ENCODE data around the gene P2RY12.

DNA sequence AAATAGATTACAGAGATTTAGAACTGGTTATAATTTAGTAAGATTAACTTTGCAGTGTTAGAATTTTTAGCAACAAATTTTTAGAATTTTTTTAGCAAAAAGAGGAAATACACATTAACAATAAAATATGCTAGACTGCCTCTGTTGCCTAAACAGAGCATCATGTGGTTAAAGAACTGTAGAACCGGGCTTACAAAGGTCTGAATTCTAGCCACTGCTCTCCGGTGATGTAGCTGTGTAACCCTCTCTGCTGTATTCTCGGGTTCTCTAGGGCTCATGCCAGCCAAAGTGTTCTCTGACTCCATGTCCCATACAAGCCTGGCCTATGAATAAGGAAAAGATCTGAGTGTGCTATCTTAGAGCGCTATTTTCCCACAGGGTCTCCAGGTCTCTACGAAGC, 2.9 kb upstream of the P2RY12 start:
- TF ChIP-seq, protein P1, sequence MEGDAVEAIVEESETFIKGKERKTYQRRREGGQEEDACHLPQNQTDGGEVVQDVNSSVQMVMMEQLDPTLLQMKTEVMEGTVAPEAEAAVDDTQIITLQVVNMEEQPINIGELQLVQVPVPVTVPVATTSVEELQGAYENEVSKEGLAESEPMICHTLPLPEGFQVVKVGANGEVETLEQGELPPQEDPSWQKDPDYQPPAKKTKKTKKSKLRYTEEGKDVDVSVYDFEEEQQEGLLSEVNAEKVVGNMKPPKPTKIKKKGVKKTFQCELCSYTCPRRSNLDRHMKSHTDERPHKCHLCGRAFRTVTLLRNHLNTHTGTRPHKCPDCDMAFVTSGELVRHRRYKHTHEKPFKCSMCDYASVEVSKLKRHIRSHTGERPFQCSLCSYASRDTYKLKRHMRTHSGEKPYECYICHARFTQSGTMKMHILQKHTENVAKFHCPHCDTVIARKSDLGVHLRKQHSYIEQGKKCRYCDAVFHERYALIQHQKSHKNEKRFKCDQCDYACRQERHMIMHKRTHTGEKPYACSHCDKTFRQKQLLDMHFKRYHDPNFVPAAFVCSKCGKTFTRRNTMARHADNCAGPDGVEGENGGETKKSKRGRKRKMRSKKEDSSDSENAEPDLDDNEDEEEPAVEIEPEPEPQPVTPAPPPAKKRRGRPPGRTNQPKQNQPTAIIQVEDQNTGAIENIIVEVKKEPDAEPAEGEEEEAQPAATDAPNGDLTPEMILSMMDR (IDR thresholded peaks at IDR 0.05) = no peak
- no peak for TF ChIP-seq POLR2A (IDR thresholded peaks at IDR 0.05)
